Measurements from ENCODE around the gene WDR19.

WDR19 gene

DNA sequence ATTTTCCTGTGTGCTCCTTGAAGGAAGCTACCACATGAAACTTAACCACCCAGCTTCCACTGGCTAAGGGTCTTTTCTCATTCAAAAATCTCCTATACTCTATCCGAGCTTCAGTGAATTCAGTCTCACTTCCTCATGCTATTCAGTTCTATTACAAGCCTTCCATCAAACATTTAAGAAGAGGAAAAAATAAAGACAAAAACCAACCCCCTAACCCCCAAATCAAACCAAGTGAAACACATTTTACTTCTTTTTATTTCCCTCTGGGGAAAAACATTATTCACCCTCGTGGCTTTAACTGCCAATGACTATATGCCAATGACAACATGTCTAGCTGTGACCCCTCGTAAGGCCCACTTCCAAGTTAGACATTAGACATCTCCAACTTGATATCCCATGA is 16.2 kb upstream of the WDR19 start:
- Histone ChIP-seq H2AFZ (ENCODE audit: low read length) (no peak overlapping the region), H4K20me1 (ENCODE audit: insufficient read depth, low read length) (no peaks in the 10 kb centered on the region), H3K9me2 (ENCODE audit: low read depth, low read length) (no peaks in the 10 kb centered on the region), H3K9me3 (ENCODE audit: low read length) (no peaks in the 10 kb centered on the region; the same call in 1 of the 2 replicates), H3K4me3 (ENCODE audit: low read depth, low read length, poor library complexity, severe bottlenecking) (peak overlapping the region; percentile 9), H3K27ac (ENCODE audit: low read depth, low read length, poor library complexity, severe bottlenecking) (peak overlapping the region; percentile 89), H3K9ac (ENCODE audit: low read length) (peak overlapping the region; percentile 44; the same call in 1 of the 2 replicates), H3F3A (ENCODE audit: insufficient read depth, low read length) (no peaks in the 10 kb centered on the region), H3K4me2 (ENCODE audit: low read length) (peak overlapping the region; percentile 50), H3K4me1 (ENCODE audit: insufficient read depth, low read length, severe bottlenecking) (peaks cover 40% of the 10 kb centered on the region), H3K79me2 (ENCODE audit: insufficient read depth, low read length) (no peaks in the 10 kb centered on the region), H3K36me3 (ENCODE audit: insufficient read depth, low read length) (no peaks in the 10 kb centered on the region), H3K27me3 (ENCODE audit: insufficient read depth, low read length) (no peaks in the 10 kb centered on the region)
- no peak for TF ChIP-seq EZH2 (IDR thresholded peaks at IDR 0.05; ENCODE audit: borderline replicate concordance, low read length)
- TF ChIP-seq, protein P1, sequence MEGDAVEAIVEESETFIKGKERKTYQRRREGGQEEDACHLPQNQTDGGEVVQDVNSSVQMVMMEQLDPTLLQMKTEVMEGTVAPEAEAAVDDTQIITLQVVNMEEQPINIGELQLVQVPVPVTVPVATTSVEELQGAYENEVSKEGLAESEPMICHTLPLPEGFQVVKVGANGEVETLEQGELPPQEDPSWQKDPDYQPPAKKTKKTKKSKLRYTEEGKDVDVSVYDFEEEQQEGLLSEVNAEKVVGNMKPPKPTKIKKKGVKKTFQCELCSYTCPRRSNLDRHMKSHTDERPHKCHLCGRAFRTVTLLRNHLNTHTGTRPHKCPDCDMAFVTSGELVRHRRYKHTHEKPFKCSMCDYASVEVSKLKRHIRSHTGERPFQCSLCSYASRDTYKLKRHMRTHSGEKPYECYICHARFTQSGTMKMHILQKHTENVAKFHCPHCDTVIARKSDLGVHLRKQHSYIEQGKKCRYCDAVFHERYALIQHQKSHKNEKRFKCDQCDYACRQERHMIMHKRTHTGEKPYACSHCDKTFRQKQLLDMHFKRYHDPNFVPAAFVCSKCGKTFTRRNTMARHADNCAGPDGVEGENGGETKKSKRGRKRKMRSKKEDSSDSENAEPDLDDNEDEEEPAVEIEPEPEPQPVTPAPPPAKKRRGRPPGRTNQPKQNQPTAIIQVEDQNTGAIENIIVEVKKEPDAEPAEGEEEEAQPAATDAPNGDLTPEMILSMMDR (IDR thresholded peaks at IDR 0.05; ENCODE audit: low read length), result no peak

DNA sequence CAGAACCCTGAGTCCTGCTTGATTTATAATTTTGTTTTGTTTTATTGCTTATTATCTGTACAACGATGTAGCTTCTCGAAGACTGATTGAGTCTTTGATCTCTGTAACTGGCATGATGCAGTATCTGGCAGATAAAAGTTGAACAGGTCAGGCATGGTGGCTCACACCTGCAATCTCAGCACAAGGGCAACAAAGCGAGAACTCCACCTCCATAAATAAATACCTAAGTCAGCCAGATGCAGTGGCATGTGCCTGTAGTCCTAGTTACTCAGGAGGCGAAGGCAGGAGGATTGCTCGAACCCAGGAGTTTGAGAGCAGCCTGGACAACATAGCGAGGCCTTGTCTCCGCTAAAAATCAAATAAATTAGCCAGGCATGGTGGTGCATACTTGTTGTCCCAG is 15.7 kb upstream of the WDR19 start:
- Histone ChIP-seq H3F3A (ENCODE audit: insufficient read depth, low read length) (no peaks in the 10 kb centered on the region), H3K9me2 (ENCODE audit: low read depth, low read length) (no peaks in the 10 kb centered on the region), H3K4me1 (ENCODE audit: insufficient read depth, low read length, severe bottlenecking) (peaks cover 40% of the 10 kb centered on the region), H3K4me3 (ENCODE audit: low read depth, low read length, poor library complexity, severe bottlenecking) (peak overlapping the region; percentile 9), H3K27ac (ENCODE audit: low read depth, low read length, poor library complexity, severe bottlenecking) (peak overlapping the region; percentile 89), H2AFZ (ENCODE audit: low read length) (no peak overlapping the region), H4K20me1 (ENCODE audit: insufficient read depth, low read length) (no peaks in the 10 kb centered on the region), H3K27me3 (ENCODE audit: insufficient read depth, low read length) (no peaks in the 10 kb centered on the region), H3K79me2 (ENCODE audit: insufficient read depth, low read length) (no peaks in the 10 kb centered on the region), H3K4me2 (ENCODE audit: low read length) (peak overlapping the region; percentile 50), H3K9ac (ENCODE audit: low read length) (peak overlapping the region; percentile 44; the same call in 1 of the 2 replicates), H3K9me3 (ENCODE audit: low read length) (no peaks in the 10 kb centered on the region; the same call in 1 of the 2 replicates), H3K36me3 (ENCODE audit: insufficient read depth, low read length) (no peaks in the 10 kb centered on the region)
- TF ChIP-seq, protein P1 (IDR thresholded peaks at IDR 0.05; ENCODE audit: low read length), result no peak
- TF ChIP-seq EZH2 (IDR thresholded peaks at IDR 0.05; ENCODE audit: borderline replicate concordance, low read length), result no peak

DNA sequence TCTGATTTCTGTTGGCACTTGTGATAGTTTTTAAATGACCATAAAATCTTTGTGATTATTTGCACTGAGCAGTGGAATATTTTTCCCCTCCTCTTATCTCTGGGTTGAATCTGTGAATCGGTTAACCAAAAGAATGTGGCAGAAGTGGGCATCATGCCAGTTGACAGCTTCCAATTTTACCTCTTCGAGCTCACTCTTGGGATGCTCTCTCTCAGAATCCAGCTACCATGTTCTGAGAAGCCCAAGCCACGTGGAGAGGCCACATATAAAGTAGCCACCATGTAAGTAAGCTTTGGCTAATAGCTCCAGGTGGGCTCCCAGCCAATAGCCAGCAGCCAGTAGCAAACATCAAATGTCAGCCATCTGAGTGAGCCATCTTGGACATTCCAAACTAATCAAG is 12.9 kb upstream of the WDR19 start:
- Histone ChIP-seq H3K27ac (ENCODE audit: low read depth, low read length, poor library complexity, severe bottlenecking) (no peak overlapping the region), H2AFZ (ENCODE audit: low read length) (no peak overlapping the region), H3K4me1 (ENCODE audit: insufficient read depth, low read length, severe bottlenecking) (peaks cover 37% of the 10 kb centered on the region), H3K79me2 (ENCODE audit: insufficient read depth, low read length) (no peaks in the 10 kb centered on the region), H3K4me2 (ENCODE audit: low read length) (no peak overlapping the region), H3K4me3 (ENCODE audit: low read depth, low read length, poor library complexity, severe bottlenecking) (no peak overlapping the region), H3K9me2 (ENCODE audit: low read depth, low read length) (no peaks in the 10 kb centered on the region), H3K27me3 (ENCODE audit: insufficient read depth, low read length) (no peaks in the 10 kb centered on the region), H4K20me1 (ENCODE audit: insufficient read depth, low read length) (no peaks in the 10 kb centered on the region), H3F3A (ENCODE audit: insufficient read depth, low read length) (no peaks in the 10 kb centered on the region), H3K36me3 (ENCODE audit: insufficient read depth, low read length) (no peaks in the 10 kb centered on the region), H3K9me3 (ENCODE audit: low read length) (no peaks in the 10 kb centered on the region; the same call in 1 of the 2 replicates), H3K9ac (ENCODE audit: low read length) (no peak overlapping the region)
- TF ChIP-seq EZH2 (IDR thresholded peaks at IDR 0.05; ENCODE audit: borderline replicate concordance, low read length), result no peak
- TF ChIP-seq, protein P1 (IDR thresholded peaks at IDR 0.05; ENCODE audit: low read length), result no peak
